A549 treated with DMSO at 1 μM for 4 hours (cell line): ENCODE data around the gene CBFA2T3. TPM values are rescaled to one million over a fixed set of nuclear protein-coding genes. Genes with fewer than 3 reads are reported as not detected.

ENCODE experiments used
- total RNA-seq: library from RNA; stranded (reverse); fragments of 200-300 nt; extraction: Qiagen RNA extraction; gene quantifications from 5 replicates; pipeline ENCODE4 v1.2.3, GENCODE V29; 2022; ENCODE audit warnings: low read depth

The CBFA2T3 gene
- total RNA-seq = 0.18 to 0.57 TPM (median 0.46 TPM) in 5 replicates

GRCh38 chr16:88977018-88977811 lies at the start of gene CBFA2T3:
CBFA2T3 (minus strand) TSS chr16:88977207; CDS start chr16:88976807, 400 bp downstream.

GRCh38 chr16:88866151-88866920 lies 110.7 kb downstream of the CBFA2T3 start, which contains the start of gene PABPN1L:
PABPN1L (minus strand) TSS chr16:88866660; CDS start chr16:88866606, 54 bp downstream.

DNA sequence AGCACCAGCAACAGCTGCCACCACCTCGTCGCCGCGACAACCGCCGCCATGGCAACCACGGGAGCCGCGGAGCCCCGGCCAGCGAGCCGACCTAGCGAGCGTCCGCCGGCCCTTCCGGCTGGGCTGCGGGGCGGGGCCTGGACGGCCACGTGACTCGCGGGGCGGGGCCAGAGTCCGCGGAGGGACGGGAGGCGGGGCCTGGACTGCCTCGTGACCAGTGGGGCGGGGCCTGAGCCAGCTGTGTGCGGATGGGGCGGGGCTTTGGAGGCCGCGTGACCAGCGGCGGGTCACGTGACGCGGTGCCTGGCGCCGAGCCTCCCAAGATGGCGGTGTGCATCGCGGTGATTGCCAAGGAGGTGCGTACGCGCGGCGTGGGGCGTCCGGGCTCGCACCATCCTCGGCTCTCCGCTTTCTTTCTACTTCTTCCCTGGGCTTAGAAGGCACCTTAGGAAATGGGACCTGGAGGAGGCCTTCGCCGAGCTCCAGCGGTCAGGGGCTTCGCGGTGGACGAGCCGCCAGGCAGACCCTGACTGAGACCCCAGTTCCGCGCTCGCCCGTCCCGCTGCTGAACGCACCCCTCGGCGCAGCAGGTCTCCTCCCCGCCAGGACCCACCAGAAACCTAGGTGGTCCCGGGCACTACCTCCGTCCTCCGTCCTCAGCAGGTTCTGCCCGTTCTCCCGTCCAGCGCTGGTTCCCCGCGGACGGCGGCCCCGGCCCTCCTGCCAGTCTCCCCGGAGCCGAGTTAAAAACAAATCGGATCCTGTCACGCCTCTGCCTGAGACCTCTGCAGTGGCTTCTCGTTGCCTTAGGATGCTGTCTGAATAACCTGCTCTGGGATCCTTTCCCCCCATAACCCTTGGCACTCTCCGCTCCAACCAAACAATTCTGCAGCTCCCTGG lies 119.9 kb downstream of the CBFA2T3 start, which contains the start of the genes GALNS and TRAPPC2L:
TSS of gene GALNS (minus strand) at position 120 of the 900 bp plus-strand sequence. CDS start at position 50, 70 bp downstream.
TSS of gene TRAPPC2L (plus strand) at position 300 of the 900 bp plus-strand sequence. CDS start at position 324, 24 bp downstream.

Other genes starting within 250 kb of the CBFA2T3 start
- gene PIEZO1, start 192.0 kb downstream of the CBFA2T3 start, total RNA-seq = 104 to 153 TPM (median 134 TPM) in 5 replicates
- gene CDT1, start 173.4 kb downstream of the CBFA2T3 start, total RNA-seq = 27.6 to 35.3 TPM (median 30.7 TPM) in 5 replicates
- 326 to 419 TPM (median 363 TPM) in 5 replicates for gene APRT, start 165.3 kb downstream of the CBFA2T3 start, total RNA-seq
- gene GALNS, start 120.3 kb downstream of the CBFA2T3 start, total RNA-seq = 37.9 to 49.4 TPM (median 44.9 TPM) in 5 replicates
- 95.2 to 120 TPM (median 106 TPM) in 5 replicates for gene TRAPPC2L, start 120.1 kb downstream of the CBFA2T3 start, total RNA-seq
- not detected in 5 replicates for gene PABPN1L, start 110.5 kb downstream of the CBFA2T3 start, total RNA-seq
- 14.7 to 19.8 TPM (median 18.2 TPM) in 5 replicates for gene ACSF3, start 116.6 kb upstream of the CBFA2T3 start, total RNA-seq
- 0.05 to 0.19 TPM (median 0.14 TPM) in 5 replicates for gene CDH15, start 194.5 kb upstream of the CBFA2T3 start, total RNA-seq
- 0.83 to 2.1 TPM (median 1.5 TPM) in 5 replicates for gene SLC22A31, start 223.3 kb upstream of the CBFA2T3 start, total RNA-seq
- 9.3 to 13.1 TPM (median 9.9 TPM) in 5 replicates for gene ZNF778, start 240.5 kb upstream of the CBFA2T3 start, total RNA-seq